GM12878 (cell line): ENCODE results near the gene PDE6A. TPM values are rescaled to one million over a fixed set of nuclear protein-coding genes. Genes with fewer than 3 reads are reported as not detected.

Source experiments
- NFIC ChIP-seq: IDR thresholded peaks from 2 replicates; pipeline ENCODE4 v1.6.1; 2012; ENCODE audit warnings: low read depth, mild to moderate bottlenecking, inconsistent platforms, low read length, moderate library complexity
- POU2F2 ChIP-seq: IDR thresholded peaks from 3 replicates; pipeline ENCODE4 v1.6.1; 2011; ENCODE audit warnings: low read depth, mild to moderate bottlenecking, low read length, borderline replicate concordance
- SIN3A ChIP-seq: IDR thresholded peaks from 2 replicates; pipeline ENCODE4 v1.6.1; 2012; ENCODE audit warnings: low read depth, low read length, improper control_type of control experiment
- SIX5 ChIP-seq: IDR thresholded peaks from 2 replicates; pipeline ENCODE4 v1.6.1; 2011; ENCODE audit warnings: mild to moderate bottlenecking, low read depth, low read length, moderate library complexity; ENCODE audit not compliant: severe bottlenecking
- ZBTB40 ChIP-seq: fragments of 450-650 bp; IDR thresholded peaks from 2 replicates; pipeline ENCODE4 v1.6.1; 2016; ENCODE audit warnings: mild to moderate bottlenecking, moderate library complexity, borderline replicate concordance
- polyA plus RNA-seq, 11 experiments: library from polyadenylated mRNA; depleted of rRNA in 4 of 11; unstranded in 6 of 11; stranded (reverse) in 5 of 11; fragments of >200 nt; fragmentation: Nextera tagmentation in 4 of 11; fragmentation: Illumina TruSeq in 1 of 11; extraction: Ambion mirVana in 4 of 11; extraction: Trizol in 1 of 11; gene quantifications; 1 replicate in 1 of 11; 2 replicates in 10 of 11; pipeline versions ENCODE4 v1.2.1 to v1.2.3, GENCODE V29; 2011 to 2016; ENCODE audit warnings: inconsistent platforms in 2 of 11, missing spikeins in 2 of 11, low read depth in 1 of 11
- total RNA-seq, 4 experiments: library from RNA; depleted of rRNA in 3 of 4; stranded (reverse); fragments of >200 nt in 3 of 4; fragmentation: Illumina TruSeq in 1 of 4; extraction: Trizol in 1 of 4; gene quantifications; 2 replicates each; pipeline versions ENCODE4 v1.2.1 to v1.2.3, GENCODE V29; 2013 to 2021
- TF ChIP-seq, protein P1 (sequence below): IDR thresholded peaks from 2 replicates; pipeline ENCODE4 v1.6.1; 2011; ENCODE audit warnings: borderline replicate concordance, low read depth, mild to moderate bottlenecking, moderate library complexity, mixed read lengths, low read length; ENCODE audit not compliant: insufficient read depth; ENCODE audit errors: extremely low read length

The PDE6A gene
- total and polyA plus RNA-seq, 10 of the 15 experiments (the other 5 are each of a cell fraction or from before 2014, with no cell fraction given), result 0.05 to 0.26 TPM; not detected in 8

DNA sequence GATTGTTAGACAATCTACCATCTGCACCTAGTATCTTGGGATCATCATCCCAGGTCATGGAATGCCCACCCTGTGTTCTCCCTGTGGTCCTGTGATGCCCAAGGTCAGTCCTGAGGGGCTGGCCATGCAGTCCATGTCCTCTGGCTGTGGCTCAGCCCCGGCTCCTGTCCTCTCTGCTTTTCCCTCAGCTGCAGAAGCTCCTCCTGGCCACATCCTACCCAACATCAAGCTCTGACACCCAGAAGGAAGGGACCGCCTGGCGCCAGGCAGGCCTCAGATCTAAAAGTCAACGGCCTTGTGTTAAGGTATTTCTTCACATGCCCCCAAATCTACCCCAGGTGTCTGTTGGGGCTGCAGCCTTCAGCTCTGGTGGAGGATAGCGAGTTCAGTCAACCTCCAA lies 114.0 kb downstream of the PDE6A start (continued):
- TF ChIP-seq, protein P1, sequence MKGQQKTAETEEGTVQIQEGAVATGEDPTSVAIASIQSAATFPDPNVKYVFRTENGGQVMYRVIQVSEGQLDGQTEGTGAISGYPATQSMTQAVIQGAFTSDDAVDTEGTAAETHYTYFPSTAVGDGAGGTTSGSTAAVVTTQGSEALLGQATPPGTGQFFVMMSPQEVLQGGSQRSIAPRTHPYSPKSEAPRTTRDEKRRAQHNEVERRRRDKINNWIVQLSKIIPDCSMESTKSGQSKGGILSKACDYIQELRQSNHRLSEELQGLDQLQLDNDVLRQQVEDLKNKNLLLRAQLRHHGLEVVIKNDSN, result no peak
- TF ChIP-seq ZBTB40 (no peak), SIX5 (no peak), NFIC (no peak), SIN3A (no peak), POU2F2 (no peak)
